ENCODE measurements around the gene PTBP1. TPM values are rescaled to one million over a fixed set of nuclear protein-coding genes. Genes with fewer than 3 reads are reported as not detected.
"Not testable (repeated sequence)": the region's sequence is repeated elsewhere in the genome, so short reads cannot be mapped to it uniquely, and the experiment has no call there.

Gene PTBP1
- total RNA-seq, 1 experiment from 2014 or later: 124 TPM

DNA sequence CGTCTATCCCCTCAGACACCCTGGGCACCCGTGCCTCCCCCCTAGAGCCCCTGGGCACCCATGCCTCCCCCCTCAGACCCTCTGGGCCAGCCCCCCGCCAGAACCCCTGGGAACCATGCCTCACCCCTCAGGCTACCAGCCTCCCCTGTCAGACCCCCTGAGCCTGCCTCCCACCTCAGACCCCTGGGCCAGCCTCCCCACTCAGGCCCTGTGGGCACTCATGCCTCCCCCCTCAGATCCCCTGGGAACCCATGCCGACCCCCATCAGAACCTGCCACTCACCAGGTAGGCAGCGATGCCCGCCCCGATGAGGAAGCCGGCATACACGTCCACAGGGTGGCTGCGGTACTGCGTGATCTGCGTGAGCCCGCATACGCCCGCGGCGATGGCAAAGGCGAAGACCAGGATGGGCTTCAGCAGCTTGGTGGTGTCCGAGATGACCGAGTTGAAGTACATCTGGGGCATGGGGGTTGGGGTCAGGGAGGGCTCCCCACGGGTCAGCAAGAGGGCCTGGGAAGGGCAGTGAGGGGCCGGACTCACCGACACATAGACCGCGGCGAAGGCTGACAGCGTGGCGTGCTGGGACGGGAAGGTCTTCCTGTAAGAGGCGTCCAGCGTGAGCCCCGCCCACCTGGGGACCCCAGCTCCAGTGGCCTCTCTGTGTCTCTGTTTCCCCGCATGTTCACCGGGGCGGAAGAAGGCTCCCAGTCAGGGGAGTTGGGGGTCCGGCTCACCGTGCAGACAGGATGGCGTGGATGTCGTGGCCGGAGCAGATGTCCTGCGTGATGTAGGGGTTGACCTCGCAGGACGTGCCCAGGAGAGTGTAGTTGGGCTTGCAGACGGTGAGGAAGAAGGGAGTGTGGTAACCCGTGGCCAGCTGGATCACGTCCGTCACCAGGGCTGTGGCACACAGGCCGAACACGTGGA lies 17.2 kb downstream of the PTBP1 start:
- no peak for DNase-seq (ENCODE audit: low read depth, low spot score)
- in situ Hi-C loops (cut with HindIII; ENCODE audit: low pct_unique_long_range_greater_than_20kb, low sequenced_read_pairs): no loop called here

DNA sequence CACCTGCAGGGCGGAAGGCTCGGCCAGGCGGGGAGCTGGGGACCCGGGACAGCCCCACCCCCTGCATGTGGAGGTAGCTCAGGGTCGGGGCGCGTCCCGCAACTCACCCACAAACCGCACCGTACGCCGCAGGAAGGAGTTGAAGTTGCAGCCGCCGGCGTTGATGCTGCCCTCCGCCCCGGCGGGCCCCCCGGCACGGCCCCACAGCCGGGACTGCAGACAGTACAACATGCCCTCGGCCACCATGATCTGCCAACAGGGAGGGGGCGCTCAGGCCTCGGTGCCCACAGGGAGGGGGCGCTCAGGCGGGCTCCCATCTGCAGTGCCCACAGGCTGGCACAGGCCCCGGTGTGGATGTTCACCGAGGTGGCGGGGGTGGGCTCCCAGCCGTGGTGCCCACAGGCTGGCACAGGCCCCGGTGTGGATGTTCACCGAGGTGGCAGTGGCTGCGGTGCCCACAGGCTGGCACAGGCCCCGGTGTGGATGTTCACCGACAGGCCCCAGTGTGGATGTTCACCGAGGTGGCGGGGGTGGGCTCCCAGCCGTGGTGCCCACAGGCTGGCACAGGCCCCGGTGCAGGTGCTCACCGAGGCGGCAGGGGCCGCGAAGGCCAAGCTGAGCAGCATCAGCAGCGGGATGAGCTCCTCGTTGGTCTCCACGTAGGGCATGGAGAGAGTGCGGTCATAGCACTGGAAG lies 18.0 kb downstream of the PTBP1 start:
- DNase-seq (ENCODE audit: low read depth, low spot score): no peak
- in situ Hi-C loops (cut with HindIII; ENCODE audit: low pct_unique_long_range_greater_than_20kb, low sequenced_read_pairs): no loop called here

DNA sequence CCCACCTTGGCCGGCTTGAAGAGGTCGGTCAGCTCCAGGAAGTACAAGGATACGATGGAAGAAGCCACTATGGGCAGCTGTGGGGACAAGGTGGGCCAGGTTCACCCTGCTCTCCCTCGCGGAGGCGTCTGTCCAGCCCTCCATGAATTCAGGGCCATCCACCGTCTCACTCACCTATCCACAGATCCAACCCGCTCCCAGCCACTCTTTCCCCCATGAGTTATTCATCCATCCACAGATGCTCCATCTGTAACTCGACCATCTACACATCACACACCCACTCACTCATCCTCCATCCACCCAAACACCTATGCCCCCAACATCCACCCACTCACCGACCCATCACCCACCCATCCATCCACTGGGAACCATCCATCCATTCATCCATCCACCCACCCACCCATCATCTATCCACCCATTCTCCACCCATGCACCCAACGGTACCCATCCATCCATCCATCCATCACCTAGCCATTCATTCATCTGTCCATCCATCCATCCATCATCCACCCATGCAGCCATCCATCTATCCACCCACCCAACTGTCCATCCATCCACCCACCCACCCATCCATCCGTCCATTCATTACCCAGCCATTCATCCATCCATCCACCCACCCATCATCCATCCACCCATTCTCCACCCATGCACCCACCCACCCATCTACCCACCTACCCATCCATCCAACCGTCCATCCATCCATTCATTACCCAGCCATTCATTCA lies 18.7 kb downstream of the PTBP1 start:
- in situ Hi-C loops (cut with HindIII; ENCODE audit: low pct_unique_long_range_greater_than_20kb, low sequenced_read_pairs): no loop called here
- DNase-seq (ENCODE audit: low read depth, low spot score): no peak

DNA sequence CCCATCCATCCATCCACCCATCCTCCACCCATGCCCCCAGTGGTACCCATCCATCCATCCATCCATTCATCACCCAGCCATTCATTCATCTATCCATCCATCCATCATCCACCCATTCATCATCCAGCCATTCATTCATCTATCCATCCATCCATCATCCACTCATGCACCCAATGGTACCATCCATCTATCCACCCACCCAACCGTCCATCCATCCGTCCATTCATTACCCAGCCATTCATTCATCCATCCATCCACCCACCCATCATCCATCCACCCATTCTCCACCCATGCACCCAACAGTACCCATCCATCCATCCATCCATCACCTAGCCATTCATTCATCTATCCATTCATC lies 19.2 kb downstream of the PTBP1 start:
- no peak for DNase-seq (ENCODE audit: low read depth, low spot score)
- in situ Hi-C loops (cut with HindIII; ENCODE audit: low pct_unique_long_range_greater_than_20kb, low sequenced_read_pairs): no loop called here

DNA sequence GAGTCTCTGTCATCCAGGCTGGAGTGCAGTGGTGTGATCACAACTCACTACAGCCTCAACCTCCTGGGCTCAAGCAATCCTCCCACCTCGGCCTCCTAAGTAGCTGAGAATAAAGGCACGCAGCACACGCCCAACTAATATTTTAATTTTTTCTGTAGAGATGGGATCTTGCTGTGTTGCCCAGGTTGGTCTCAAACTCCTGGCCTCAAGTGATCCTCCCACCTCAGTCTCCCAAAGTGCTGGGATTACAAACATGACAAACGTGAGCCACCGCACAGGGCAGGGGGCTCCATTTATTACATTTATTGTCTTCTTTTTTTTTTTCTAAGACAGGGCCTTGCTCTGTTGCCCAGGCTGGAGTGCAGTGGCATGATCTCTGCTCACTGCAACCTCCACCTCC lies 23.0 kb downstream of the PTBP1 start:
- in situ Hi-C loops (cut with HindIII; ENCODE audit: low pct_unique_long_range_greater_than_20kb, low sequenced_read_pairs): not testable (repeated sequence)

DNA sequence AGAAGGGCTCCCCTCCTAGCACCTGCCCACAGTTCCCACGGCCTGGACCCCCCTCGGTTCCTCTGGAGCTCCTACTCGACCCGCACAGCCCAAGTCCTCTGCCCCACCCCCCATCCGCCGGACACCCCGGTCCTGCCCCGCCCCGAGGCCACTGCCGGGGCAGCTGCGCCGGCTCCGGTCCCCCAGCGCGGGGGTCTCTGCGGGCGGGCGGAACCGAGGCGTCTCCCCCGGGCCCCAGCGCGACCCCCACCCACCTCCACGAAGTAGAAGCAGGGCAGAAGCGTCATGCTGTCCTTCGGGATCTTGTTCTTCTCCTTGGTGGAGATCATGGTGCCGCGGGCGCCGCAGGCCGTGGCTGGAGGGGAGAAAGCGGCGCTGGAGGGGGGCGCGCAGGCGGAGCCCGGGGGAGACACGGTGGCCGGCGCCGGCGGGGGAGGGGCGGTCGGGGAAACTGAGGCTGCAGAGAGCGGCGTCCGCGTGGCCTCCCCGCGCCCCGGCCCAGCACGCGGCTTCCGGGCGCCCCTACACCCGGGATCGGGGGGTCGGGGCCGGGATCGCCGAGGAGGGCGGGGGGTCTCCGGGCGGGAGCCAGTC lies 24.1 kb downstream of the PTBP1 start:
- DNase-seq (ENCODE audit: low read depth, low spot score): no peak
- in situ Hi-C loops (cut with HindIII; ENCODE audit: low pct_unique_long_range_greater_than_20kb, low sequenced_read_pairs): no loop called here

More for the DNA sequence above, 23.0 kb downstream of the PTBP1 start:
- not testable (repeated sequence) for DNase-seq (ENCODE audit: low read depth, low spot score)

DNA sequence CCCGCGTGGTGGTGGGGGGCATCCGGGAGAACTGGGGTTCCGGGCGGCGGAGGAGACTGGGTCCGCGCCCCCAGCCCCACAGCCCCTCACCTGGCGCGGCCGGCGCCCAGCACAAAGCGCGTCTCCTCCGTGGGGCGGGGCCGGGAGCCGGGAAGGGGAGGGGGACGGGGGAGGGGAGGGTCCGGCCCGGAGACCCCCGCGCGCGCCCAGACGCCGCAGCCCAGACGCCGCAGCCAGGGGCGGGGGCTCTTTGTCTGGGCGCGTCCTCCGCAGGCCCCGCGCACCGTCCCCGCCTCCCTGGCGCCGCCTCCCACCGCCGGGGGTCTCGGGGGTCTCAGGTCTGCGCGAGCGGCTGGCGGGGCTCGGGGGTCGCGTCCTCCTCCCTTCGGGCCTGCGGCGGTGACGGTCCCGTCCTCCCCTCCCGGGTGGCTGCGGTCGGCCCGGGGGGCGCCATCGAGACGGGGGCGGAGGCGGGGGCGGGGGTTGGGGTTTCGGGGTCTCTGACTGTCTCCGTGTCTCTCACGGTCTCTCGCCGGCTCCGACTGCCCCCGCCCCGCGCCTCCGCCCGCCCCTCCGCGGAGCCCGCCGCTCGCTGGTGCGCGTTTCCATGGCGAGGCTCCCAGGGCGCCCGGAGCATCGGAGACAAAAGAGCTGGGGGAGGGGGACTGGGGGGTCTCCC lies 24.7 kb downstream of the PTBP1 start, which contains the start of gene PLPPR3:
Gene PLPPR3 (minus strand): TSS at position 131 of the 679 bp plus-strand sequence. CDS start 396 bp downstream, outside the sequence.
- DNase-seq (ENCODE audit: low read depth, low spot score): no peak
- in situ Hi-C loops (cut with HindIII; ENCODE audit: low pct_unique_long_range_greater_than_20kb, low sequenced_read_pairs): no loop called here

DNA sequence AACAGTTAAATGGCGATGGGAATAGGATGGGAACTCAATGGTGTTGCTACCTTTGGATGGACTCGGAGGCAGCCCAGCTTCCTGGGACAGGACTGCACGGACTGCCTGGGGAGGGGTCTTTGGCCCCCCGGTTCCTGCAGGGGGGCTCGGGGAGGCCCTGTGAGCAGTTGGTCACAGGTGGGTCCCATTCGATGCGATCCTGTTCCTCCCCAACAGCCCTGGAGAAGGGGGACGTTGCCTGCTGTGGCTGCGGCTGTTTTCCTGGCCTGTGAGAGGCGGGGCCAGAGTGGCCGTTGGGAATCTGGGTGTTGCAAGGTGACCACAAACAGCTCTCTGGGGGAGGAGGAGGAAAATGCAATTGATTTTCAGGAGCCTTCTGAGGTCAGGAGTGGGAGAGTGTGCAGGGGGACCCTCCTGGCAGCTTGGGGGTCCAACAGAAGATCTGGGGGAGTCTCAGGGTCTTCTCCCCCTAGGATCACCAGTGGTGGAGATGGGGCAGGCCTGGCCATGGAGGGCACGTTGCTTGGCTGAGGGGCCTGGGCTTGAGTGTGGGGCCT lies 26.4 kb downstream of the PTBP1 start:
- in situ Hi-C loops (cut with HindIII; ENCODE audit: low pct_unique_long_range_greater_than_20kb, low sequenced_read_pairs): no loop called here
- no peak for DNase-seq (ENCODE audit: low read depth, low spot score)

DNA sequence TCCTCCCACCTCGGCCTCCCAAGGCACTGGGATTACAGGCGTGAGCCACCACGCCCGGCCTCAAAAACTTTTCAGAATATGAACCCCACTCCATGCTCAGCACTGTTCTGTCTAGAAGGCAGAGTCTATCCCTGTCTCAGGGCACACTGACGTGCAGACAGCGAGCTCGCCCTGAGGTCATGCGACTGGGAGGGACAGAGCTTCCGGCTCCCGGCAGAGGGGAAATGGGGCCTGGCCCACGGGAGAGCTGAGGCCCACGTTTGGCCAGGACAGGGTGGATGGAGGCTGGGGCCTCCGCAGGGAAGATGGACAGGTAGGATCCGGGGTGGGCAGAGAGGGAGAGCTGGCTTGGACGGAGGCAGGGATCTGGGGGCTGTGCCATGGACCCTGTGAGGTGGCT lies 27.6 kb downstream of the PTBP1 start:
- DNase-seq (ENCODE audit: low read depth, low spot score): no peak
- in situ Hi-C loops (cut with HindIII; ENCODE audit: low pct_unique_long_range_greater_than_20kb, low sequenced_read_pairs): no loop called here

DNA sequence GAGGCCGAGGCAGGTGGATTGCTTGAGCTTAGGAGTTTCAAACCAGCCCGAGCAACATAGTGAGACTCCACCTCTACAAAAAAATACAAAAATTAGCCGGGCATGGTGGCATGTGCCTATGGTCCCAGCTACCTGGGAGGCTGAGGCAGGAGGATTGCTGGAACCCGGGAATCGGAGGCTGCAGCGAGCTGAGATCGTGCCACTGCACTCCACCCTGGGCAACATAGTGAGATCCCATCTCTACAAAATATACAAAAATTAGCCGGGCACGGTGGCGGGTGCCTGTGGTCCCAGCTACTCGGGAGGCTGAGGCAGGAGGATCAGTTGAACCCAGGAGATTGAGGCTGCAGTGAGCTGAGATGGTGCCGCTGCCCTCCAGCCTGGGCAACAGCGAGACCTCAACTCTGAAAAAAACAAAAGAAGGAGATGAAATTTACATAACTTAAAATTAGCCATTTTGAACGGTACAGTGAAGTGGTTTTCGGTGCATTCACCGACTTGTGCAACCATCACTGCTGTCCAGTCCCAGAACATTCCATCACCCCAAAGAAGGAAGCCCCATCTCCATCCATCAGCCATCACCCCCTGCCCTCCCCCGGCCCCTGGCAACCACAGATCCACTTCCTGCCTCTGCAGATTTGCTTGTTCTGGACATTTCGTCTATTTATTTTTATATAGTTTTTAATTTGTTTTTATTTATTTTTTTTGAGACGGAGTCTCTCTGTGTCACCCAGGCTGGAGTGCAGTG lies 28.8 kb downstream of the PTBP1 start:
- in situ Hi-C loops (cut with HindIII; ENCODE audit: low pct_unique_long_range_greater_than_20kb, low sequenced_read_pairs): no loop called here
- no peak for DNase-seq (ENCODE audit: low read depth, low spot score)

DNA sequence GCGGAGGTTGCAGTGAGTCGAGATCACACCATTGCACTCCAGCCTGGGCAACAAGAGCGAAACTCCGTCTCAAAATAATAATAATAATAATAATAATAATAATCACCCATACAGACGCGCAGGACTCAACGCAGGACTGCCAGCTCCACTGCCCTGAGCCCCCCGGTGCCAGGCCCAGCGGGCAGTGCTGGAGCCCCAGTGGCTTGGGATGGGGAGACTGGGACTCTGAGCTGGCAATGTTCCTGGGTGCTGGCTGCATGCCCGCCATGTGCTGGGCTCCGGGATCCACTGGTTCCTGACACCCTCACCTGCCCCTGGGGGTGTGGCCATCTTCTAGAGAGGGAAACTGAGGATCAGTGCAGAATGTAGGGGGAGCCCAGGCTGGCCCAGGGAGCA lies 30.1 kb downstream of the PTBP1 start:
- in situ Hi-C loops (cut with HindIII; ENCODE audit: low pct_unique_long_range_greater_than_20kb, low sequenced_read_pairs): no loop called here
- DNase-seq (ENCODE audit: low read depth, low spot score): no peak

DNA sequence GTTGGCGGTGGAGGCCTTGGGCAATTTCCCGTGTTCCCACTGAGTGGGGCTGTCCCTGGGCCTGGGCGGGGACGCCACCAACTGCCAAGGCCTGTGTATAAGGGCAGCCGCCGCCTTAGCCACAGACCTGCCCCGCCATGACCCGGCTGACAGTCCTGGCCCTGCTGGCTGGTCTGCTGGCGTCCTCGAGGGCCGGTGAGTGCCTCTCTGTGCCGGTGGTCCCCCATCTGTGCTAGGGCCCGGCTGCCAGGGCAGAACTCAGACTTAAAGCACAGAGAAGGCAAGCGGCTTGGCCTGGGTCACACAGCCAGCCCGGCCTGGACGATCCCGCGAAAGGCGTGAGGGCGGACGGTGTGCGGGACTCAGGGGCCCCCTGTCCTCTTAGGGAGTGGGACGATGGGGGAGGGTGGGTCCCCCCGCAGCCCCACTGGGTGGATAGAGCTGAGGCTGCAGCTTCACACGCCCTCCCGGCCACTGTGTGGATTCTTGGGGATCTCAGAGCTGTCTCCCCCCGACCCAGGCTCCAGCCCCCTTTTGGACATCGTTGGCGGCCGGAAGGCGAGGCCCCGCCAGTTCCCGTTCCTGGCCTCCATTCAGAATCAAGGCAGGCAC lies 30.6 kb downstream of the PTBP1 start, which contains the start of gene AZU1:
Gene AZU1 (plus strand): TSS at position 128 of the 612 bp plus-strand sequence. CDS start 10 bp downstream, at position 138.
- in situ Hi-C loops (cut with HindIII; ENCODE audit: low pct_unique_long_range_greater_than_20kb, low sequenced_read_pairs): no loop called here

DNA sequence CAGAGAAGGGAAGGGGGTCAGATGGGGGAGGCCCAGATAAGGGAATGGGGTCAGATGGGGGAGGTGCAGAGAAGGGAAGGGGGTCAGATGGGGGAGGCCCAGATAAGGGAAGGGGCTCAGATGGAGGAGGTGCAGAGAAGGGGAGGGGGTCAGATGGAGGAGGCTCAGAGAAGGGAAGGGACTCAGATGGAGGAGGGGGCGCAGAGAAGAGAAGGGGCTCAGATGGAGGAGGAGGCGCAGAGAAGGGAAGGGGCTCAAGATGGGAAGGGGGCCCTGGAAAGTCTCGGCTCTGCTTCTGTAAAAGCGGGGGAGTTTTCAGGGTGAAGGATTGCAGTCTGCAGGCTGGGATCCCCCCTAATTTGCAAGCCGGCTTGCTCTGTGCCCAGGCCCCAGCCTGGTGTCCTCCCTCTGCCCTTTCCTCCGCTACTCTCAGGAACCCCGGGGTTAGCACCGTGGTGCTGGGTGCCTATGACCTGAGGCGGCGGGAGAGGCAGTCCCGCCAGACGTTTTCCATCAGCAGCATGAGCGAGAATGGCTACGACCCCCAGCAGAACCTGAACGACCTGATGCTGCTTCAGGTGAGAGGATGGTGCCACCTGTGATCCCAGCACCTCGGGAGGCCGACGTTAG lies 32.0 kb downstream of the PTBP1 start:
- DNase-seq (ENCODE audit: low read depth, low spot score): no peak
- in situ Hi-C loops (cut with HindIII; ENCODE audit: low pct_unique_long_range_greater_than_20kb, low sequenced_read_pairs): no loop called here

More for the DNA sequence above, 30.6 kb downstream of the PTBP1 start, which contains the start of gene AZU1:
- DNase-seq (ENCODE audit: low read depth, low spot score): no peak

DNA sequence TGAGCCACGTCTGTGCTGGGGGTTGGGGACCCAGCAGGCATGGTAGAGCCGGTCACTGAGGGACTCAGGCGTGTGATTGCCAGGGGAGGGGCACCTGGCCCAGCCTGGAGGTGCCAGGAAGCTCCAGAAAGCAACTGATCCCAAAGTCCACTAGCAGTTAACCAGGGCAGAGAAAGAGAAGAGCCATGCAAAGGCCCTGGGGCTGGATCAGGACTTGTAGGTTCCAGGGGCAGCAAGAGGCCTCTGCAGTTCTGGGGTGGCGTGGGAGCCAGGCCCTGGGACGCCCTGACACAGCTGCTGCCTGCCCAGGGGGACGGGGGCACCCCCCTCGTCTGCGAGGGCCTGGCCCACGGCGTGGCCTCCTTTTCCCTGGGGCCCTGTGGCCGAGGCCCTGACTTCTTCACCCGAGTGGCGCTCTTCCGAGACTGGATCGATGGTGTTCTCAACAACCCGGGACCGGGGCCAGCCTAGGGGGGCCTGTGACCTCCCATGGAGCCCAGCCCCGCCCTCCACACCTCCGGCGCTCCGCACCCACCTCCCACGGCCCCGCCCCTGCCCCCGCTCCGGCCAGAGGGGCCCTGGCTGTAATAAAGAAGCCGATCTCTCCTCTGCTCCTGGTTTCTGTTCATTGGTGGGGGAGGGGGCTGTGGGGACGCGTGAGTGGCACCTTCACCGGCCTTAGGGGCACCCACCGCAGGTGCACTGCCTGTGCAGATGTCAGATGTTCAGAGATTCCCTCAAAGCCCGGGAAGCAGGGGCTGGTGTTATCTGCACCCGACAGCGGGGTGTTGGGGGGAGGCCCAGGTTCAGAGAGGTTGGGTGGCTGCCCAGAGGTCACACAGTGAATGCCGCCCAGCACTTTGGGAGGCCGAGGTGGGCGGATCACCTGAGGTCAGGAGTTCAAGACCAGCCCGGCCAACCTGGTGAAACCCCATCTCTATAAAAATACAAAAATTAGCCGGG lies 34.4 kb downstream of the PTBP1 start:
- in situ Hi-C loops (cut with HindIII; ENCODE audit: low pct_unique_long_range_greater_than_20kb, low sequenced_read_pairs): no loop called here

More for the DNA sequence above, 34.4 kb downstream of the PTBP1 start:
- DNase-seq (ENCODE audit: low read depth, low spot score): no peak
